Measurements from ENCODE around the gene CNTN4. TPM values are rescaled to one million over a fixed set of nuclear protein-coding genes. Genes with fewer than 3 reads are reported as not detected.
A peak's percentile ranks its signal among the peaks of the same experiment; 100 is the strongest.

The CNTN4 gene
- total RNA-seq, 1 donor from 2014 or later, result 0.52 TPM

DNA sequence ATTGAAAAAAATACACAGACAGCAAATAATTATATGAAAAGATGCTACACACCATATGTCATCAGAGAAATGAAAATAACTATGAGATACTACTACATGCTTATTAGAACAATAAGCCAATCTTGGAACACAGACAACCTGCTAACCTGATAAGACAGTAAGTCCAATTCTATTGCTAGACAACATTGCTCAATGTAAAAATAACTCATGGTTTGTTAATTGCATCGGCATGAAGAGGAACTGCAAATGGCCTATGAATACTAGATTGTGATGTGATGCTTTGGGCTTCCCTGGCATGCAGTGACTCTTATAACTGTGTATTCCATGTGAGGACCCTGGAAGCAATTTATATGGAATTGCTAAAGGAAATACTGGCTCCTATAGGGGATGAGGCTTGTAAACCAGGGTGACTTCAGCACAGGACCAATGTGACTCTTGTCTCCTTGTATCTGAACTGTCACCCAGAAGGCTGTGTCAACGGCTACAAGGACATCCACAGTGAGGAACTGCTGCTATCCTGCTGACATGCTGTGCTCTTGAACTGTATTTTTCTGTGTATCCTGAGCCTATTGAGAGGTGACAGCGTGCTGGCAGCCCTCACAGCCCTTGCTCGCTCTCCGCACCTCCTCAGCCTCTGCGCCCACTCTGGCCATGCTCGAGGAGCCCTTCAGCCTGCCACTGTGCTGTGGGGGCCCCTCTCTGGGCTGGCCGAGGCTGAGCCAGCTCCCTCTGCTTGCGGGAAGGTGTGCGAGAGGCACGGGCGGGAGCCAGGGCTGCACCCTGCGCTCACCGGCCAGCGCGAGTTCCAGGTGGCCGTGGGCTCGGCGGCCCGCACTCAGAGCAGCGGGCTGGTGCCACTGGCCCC, 385.7 kb downstream of the CNTN4 start:
- no peak overlapping the region for H3K27ac Mint-ChIP-seq (ENCODE audit: unreplicated experiment)
- no peaks in the 10 kb centered on the region for H3K27me3 Mint-ChIP-seq (ENCODE audit: low read depth)
- H3K4me3 Mint-ChIP-seq (ENCODE audit: unreplicated experiment), result no peak overlapping the region
- peaks cover 16% of the 10 kb centered on the region for H3K9me3 Mint-ChIP-seq (ENCODE audit: low read depth)
- H3K36me3 Mint-ChIP-seq (ENCODE audit: low read depth), result no peaks in the 10 kb centered on the region
- H3K4me1 Mint-ChIP-seq (ENCODE audit: low read depth), result no peaks in the 10 kb centered on the region
- DNase-seq (ENCODE audit: low spot score), result no peak
- TF ChIP-seq, protein P1, sequence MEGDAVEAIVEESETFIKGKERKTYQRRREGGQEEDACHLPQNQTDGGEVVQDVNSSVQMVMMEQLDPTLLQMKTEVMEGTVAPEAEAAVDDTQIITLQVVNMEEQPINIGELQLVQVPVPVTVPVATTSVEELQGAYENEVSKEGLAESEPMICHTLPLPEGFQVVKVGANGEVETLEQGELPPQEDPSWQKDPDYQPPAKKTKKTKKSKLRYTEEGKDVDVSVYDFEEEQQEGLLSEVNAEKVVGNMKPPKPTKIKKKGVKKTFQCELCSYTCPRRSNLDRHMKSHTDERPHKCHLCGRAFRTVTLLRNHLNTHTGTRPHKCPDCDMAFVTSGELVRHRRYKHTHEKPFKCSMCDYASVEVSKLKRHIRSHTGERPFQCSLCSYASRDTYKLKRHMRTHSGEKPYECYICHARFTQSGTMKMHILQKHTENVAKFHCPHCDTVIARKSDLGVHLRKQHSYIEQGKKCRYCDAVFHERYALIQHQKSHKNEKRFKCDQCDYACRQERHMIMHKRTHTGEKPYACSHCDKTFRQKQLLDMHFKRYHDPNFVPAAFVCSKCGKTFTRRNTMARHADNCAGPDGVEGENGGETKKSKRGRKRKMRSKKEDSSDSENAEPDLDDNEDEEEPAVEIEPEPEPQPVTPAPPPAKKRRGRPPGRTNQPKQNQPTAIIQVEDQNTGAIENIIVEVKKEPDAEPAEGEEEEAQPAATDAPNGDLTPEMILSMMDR (IDR thresholded peaks at IDR 0.05), result no peak

DNA sequence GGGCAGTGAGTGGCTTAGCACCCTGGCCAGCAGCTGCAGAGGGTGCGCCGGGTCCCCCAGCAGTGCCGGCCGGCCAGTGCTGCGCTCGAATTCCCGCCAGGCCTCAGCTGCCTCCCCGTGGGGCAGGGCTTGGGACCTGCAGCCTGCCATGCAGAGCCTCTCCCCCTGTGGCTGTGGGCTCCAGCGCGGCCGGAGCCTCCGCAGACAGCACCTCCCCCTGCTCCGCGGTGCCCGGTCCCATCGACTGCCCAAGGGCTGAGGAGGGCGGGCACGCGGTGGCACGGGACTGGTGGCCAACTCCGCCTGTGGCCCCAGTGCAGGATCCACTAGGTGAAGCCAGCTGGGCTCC, 386.3 kb downstream of the CNTN4 start:
- peak; percentile 90 for DNase-seq (ENCODE audit: low spot score)
- H3K27me3 Mint-ChIP-seq (ENCODE audit: low read depth), result no peaks in the 10 kb centered on the region
- no peaks in the 10 kb centered on the region for H3K4me1 Mint-ChIP-seq (ENCODE audit: low read depth)
- H3K9me3 Mint-ChIP-seq (ENCODE audit: low read depth), result peaks cover 16% of the 10 kb centered on the region
- H3K27ac Mint-ChIP-seq (ENCODE audit: unreplicated experiment), result no peak overlapping the region
- no peak overlapping the region for H3K4me3 Mint-ChIP-seq (ENCODE audit: unreplicated experiment)
- H3K36me3 Mint-ChIP-seq (ENCODE audit: low read depth), result no peaks in the 10 kb centered on the region
- TF ChIP-seq, protein P1 (IDR thresholded peaks at IDR 0.05), result no peak

DNA sequence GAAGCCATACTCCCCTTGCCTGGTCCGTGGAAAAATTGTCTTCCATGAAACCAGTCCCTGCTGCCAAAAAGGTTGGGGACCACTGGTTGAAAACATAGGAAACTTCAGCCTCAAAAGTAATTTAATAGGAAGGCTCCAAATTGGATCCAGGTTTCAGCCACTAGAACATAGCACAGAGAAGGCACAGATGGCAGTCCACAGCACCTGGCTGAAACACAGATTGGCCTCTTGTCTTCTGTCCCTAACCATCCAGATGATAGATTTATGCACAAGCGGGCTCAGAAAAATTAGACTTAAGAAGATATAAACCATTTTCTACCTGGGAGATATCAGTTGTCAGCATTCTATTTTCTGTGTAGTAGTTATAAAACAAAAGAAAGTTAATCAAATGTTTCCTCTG, 397.1 kb downstream of the CNTN4 start:
- H3K4me1 Mint-ChIP-seq (ENCODE audit: low read depth), result no peaks in the 10 kb centered on the region
- no peaks in the 10 kb centered on the region for H3K27me3 Mint-ChIP-seq (ENCODE audit: low read depth)
- DNase-seq (ENCODE audit: low spot score), result no peak
- TF ChIP-seq, protein P1 (IDR thresholded peaks at IDR 0.05), result no peak
- H3K4me3 Mint-ChIP-seq (ENCODE audit: unreplicated experiment), result no peak overlapping the region
- no peak overlapping the region for H3K27ac Mint-ChIP-seq (ENCODE audit: unreplicated experiment)
- H3K36me3 Mint-ChIP-seq (ENCODE audit: low read depth), result no peaks in the 10 kb centered on the region
- H3K9me3 Mint-ChIP-seq (ENCODE audit: low read depth), result no peaks in the 10 kb centered on the region

DNA sequence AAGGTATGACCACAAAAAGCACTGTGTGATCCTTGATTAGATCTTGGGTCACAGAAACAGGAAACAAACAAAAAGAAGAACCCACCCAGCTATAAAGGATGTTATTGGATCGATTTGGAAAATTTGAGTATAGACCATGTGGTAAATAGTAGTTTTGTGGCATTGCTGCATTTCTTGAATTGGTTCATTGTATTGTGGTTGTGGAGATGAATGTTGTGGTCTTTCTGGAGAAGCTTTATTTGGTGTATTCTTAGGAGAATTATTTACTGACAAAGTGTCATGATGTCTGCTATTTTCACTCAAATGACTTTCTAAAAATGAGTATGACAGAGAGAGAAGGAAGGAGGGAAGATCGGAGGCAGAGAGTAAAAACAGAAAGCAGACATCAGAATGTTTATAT, 406.2 kb downstream of the CNTN4 start:
- TF ChIP-seq, protein P1 (IDR thresholded peaks at IDR 0.05), result no peak
- no peaks in the 10 kb centered on the region for H3K9me3 Mint-ChIP-seq (ENCODE audit: low read depth)
- peaks cover 1% of the 10 kb centered on the region for H3K27me3 Mint-ChIP-seq (ENCODE audit: low read depth)
- H3K36me3 Mint-ChIP-seq (ENCODE audit: low read depth), result no peaks in the 10 kb centered on the region
- no peak overlapping the region for H3K27ac Mint-ChIP-seq (ENCODE audit: unreplicated experiment)
- DNase-seq (ENCODE audit: low spot score), result no peak
- H3K4me3 Mint-ChIP-seq (ENCODE audit: unreplicated experiment), result no peak overlapping the region
- peaks cover 9% of the 10 kb centered on the region for H3K4me1 Mint-ChIP-seq (ENCODE audit: low read depth)

DNA sequence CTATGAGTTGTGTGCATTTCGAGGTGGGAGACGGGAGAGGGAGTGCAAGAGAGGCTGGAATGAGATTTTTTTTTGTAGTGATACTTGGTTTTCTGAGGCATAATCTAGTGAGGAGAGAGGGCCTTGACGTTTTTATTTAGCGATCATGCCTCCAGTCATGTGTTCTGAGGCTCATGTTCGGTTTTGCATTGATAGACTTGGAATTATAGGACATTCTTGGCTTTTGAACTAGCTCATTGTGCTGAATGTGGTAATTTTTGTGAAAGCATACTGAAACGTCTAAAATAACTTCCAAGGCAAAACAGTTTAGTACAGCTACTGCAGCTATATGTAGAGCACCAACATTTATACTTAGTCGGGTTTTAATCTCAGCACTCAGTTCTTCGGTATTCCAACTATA, 408.1 kb downstream of the CNTN4 start:
- H3K27ac Mint-ChIP-seq (ENCODE audit: unreplicated experiment), result no peak overlapping the region
- TF ChIP-seq, protein P1 (IDR thresholded peaks at IDR 0.05), result no peak
- H3K36me3 Mint-ChIP-seq (ENCODE audit: low read depth), result no peaks in the 10 kb centered on the region
- H3K4me3 Mint-ChIP-seq (ENCODE audit: unreplicated experiment), result no peak overlapping the region
- peaks cover 4% of the 10 kb centered on the region for H3K27me3 Mint-ChIP-seq (ENCODE audit: low read depth)
- H3K9me3 Mint-ChIP-seq (ENCODE audit: low read depth), result no peaks in the 10 kb centered on the region
- peaks cover 9% of the 10 kb centered on the region for H3K4me1 Mint-ChIP-seq (ENCODE audit: low read depth)
- DNase-seq (ENCODE audit: low spot score), result no peak

Measured in chondrocyte (in vitro differentiated cells).